GM18499 (cell line): Measurements from ENCODE around the gene COL5A1.

ENCODE experiments used
- ATAC-seq: cut with Tn5 transposase; IDR thresholded peaks from one replicate; pipeline ENCODE4 v1.9.1; 2021; ENCODE audit warnings: moderate number of reproducible peaks; ENCODE audit not compliant: insufficient read depth, unreplicated experiment

Gene COL5A1

DNA sequence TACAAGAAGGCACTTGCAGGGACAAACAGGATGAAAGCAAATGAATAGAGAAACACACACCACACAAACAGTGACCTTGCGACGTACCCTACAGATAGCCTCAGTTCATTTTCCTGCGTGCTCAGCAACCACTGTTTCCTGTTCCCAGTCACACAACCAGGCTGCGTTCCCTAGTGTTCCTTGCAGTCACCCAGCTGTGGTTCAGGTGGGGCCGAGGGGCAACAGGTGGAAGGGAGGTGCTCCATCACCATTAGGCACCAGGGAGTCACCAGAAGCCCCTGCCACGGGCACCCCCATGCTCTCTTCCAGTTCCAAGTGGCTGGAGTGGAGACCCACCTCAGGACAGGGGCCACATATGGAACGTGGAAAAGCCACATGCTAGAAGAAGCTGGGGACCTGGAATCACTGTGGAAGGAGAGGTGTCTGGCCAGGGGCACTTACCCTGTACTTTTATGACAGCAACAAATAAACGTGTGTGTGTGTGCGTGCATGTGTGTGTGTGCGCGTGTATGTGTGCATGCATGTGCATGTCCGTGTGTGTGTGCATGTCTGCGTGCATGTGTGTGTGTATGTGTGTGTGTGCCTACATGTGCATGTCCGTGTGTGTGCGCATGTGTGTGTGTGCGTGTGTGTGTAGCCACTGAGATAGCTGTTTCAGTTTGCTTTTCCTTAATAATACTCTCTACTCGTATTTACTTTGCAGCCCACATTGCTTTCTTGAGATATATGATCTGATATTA, 220.2 kb downstream of the COL5A1 start:
- no peak for ATAC-seq

DNA sequence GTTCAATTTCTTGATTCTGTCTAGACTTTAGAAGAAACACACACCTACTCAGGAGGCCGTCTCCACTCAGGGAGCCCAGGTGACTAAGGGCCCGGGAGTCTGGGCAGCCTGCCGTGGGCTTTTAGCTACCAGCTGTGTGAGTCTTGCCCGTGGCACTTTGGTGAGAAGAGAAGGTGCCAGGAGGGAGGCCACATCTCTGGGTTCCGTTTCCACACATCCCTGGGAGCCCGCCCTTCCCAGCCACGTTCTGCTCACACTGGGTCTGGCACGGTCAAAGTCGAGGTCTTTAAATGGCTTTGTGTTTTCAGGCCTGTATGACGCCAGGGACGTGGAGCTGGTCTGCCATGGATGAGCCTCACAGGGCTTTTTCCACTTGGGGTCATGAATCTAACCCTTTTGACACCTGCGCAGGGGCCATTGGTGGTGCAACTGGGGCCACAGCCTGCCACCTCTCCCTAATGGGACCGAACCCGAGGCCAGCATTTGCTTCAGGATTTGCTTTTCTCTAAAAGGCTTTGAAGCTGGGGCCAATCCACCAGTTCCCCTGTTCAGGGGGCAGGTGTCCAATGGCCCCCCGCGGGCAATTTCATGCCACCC, 221.8 kb downstream of the COL5A1 start:
- ATAC-seq, result no peak

DNA sequence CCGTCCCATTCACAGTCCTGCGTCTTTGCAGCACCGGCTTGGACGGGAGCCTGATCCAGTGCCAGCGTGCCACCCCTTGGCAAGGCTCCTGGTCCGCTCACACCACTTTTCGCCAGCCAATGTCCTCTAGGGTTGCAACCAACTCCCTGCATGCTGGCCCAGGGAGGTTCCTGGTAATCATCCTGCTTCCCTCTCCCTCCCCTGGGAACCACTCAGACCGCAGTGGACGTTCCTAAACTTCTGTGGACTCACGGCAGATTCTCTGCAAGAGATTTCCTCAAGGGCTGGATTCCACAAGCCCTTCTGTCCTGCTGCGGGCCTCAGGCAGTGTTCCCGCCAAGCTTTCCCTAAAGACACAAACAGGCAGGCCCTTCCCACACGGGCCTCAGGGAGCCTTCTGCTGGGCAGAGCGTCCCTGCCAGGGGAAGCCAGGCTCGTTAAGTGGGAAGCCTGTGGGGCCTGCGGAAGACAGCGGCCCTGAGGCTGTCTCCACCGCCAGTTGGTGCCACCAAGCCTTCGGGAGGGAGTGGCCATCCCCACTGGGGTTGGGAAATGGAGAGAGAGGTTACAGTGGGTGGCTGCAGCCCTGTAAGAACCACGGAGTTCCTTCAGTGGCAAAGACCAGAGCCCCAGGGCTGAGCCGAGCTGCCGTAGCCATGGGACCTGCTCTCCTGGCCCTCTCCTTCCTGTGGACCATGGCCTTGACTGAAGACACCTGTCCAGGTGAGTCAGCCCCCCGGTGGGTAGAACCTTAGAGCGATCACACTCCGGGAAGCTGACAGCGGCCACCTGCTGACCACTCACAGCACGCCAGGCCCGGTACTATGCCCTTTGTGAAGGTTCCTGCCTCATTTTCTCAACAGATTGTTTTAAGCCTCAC, 222.6 kb downstream of the COL5A1 start:
- no peak for ATAC-seq

DNA sequence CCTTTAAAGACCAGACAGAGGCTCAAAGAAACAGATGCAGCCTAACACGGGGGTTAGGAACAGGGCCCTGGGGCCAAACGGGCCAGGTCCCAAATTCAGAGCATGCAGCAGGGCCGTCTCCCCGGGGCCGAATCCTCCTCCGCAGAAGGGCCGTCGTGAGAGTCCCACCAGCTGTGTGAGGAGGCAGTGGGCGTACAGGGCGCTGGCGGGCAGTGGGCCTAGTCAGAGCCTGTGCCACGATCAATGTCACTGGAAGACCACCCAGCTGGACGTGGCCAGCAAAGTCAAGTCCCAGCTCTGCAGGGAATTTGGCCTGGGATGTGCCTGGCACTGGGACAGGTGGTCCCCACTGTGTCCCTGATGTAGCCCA, 223.2 kb downstream of the COL5A1 start:
- ATAC-seq, result no peak

DNA sequence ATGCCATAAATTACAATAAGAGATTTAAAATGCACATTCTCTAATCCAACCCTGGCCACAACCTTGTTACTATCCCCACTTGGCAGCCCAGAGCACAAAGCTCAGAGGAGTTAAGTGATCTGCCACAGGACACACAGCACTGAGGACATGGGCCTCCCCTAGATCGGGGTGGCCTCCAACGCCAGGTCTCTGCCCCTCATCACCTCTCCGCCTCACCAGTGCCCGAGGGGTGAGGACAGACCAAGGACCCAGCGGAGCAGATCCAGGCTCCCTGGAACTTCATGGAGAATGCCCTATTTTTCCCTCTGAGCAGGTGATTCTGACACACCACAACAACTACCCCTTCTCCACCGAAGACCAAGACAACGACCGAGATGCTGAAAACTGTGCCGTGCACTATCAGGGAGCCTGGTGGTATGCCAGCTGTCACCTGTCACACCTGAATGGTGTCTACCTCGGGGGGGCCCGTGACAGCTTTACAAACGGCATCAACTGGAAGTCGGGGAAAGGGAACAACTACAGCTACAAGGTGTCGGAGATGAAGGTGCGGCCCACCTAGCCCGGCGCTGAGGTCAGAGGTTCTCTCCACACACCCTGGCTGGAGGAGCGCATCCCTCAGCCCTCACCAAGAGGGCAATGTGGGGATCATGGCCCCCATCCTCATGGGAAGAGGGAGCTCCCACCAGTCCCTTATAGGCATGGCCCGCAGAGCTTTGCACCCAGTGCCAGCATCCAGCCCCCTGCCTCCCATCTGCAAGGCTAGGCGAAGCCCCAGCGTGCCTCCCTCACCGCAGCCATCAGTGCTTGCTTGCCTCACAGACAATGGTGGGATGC, 226.5 kb downstream of the COL5A1 start:
- ATAC-seq, result no peak

DNA sequence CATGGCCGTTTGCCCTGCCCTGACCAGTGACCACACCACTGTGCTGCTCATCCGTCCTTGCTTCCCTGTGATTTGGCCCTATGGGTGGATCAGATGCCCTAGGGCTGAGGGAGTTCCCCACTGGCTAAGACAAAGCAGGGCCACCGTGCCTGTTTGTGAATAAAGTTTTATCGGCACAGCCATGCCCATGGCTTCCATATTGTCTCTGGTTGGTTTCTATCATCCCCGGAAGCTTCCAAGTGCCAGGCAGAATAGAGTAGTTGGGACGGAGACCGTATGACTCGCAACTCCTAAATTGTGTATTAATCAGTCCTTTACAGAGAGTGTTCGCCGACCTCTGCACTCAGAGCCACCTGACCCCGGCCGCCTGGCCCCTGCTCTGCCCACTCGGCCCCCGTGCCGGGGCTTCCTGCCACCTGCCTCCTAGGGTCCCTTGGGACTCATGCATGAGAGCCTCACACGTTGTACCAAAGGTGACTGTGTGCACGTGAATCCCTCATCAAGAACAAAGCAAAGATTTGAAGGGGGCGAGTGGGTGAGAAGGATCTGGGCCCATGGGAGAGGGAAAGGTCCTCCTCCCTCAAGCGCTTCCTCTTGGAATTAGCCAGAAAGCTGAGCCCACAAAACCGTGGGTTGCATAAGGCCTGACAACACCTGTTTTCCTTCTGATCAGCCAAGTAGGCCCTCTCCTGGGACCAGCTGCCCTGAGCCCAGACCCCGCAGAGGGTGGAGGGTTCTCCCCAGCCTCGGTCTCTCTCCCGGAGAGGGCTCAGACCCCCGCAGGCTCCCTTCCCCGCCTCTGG, 227.3 kb downstream of the COL5A1 start:
- no peak for ATAC-seq

DNA sequence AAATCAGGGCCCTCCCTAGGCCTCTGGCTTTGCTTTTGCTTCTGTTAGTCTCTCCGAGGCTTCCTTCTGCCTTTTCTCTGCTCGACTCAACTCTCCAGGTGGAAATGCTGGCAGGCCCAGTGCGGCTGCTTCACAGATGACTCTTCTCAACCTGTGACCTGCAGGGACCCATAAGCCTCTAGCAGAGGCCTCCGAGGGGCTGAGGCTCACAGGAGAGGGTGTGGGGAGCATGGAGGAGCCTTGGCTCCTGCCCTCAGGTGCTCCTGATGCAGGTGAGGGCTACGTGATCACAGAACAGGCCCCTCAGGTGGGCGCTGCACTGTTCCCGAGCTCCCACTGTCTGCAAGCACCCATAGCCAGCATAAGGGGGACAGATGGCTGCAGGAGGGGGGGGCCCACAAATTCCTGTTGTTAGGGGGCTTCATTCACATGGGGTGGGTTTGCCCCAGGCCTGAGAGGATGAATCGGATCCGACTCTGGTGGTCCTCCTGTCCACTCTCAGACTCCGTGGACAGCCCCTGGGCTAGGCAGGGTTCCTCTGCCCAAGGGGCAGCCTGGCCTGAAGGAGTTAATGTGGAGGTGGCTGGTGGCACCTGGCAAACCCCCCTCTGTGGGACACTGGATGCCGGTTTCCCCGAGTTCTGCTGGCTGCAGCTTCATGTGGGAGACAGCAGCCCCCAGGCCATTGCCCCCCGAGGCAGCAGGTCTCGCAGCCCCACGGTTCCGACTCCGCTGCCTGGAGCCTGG, 228.1 kb downstream of the COL5A1 start:
- no peak for ATAC-seq

DNA sequence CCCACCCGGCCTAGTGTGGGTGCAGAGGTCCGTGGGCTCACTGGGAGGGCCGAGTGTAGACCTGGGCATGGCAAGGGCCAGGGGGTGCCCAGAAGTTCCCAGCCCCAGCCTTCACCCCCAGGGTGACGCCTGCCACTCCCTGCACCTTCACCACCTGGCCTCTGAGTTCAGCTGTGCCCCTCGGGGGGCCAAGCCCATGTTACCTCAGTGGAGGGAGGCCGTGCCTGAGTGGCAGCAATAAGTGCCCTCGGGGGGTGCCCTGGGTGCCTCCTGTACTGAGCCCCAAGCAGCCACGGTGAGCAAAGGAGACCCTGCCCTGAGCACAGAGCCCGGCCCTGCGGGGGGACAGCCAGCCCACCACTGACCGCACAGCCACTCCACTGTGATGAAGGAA, 228.7 kb downstream of the COL5A1 start:
- no peak for ATAC-seq

DNA sequence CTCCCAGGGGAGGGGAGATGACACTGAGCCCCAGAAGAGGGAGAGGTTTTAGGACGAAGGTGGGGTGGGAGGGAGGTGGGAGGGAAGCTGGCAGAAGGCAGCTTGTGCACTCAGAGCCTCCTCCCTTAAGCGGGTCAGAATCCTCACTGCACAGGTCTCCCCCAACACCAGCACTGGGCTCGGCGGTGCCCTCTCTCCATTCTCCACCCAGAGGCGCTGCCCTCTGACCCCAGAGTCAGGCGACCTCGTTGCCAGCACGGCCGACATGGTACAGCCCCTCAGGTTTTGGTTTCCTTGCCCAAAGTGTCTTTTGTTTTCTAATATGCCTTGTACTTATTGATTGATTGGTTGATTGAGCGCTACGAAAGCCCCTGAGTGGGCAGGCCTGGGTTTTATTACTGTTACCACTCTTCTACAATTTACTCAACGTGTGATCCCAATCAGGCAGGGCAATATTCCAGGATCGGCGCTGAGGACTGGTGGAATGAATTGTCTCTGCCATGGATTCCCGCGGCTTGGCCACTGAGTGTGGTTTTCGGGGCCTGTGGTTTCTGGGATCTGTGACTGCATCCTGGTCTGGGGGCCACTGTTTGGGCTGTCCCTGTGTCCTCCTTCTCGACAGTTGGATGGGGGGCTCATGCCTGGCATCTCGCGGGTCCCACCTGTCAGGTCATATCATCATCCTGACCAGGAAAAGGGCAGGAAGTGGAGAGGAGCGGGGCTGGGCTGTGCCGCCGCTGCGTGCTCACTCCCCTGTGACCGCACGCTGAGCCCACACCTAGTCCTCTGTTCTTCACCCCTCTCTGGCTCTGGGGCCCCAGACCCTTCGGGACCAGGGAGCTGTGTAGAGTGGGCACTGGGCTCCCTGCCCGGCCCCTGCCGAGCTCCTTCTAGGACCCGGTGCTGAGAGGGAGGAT, 229.4 kb downstream of the COL5A1 start:
- no peak for ATAC-seq

DNA sequence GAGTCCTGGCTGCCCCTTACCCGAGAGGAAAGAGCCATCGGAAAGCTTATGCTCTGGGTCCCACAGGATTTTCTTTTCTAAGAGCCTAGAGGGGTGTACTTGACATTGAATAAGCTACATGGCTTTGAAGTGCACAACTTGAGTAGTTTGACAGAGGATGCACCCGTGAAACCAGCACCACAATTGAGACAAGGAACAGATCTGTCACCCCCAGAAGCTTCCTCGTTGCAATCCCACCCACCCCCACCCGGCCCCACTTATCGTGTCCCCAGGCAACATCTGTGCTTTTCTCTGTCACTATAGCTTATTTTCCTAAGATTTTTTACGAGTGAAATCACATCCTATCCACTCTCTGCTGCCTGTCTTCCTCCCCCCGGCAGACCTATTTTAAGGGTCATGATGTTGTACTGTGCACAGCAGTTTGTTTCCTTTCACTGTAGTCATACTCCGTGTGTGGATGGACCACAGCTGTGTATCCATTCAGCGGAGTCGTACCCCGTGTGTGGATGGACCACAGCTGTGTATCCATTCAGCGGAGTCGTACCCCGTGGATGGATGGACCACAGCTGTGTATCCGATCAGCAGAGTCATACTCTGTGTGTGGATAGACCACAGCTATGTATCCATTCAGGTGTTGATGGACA, 230.2 kb downstream of the COL5A1 start:
- no peak for ATAC-seq

DNA sequence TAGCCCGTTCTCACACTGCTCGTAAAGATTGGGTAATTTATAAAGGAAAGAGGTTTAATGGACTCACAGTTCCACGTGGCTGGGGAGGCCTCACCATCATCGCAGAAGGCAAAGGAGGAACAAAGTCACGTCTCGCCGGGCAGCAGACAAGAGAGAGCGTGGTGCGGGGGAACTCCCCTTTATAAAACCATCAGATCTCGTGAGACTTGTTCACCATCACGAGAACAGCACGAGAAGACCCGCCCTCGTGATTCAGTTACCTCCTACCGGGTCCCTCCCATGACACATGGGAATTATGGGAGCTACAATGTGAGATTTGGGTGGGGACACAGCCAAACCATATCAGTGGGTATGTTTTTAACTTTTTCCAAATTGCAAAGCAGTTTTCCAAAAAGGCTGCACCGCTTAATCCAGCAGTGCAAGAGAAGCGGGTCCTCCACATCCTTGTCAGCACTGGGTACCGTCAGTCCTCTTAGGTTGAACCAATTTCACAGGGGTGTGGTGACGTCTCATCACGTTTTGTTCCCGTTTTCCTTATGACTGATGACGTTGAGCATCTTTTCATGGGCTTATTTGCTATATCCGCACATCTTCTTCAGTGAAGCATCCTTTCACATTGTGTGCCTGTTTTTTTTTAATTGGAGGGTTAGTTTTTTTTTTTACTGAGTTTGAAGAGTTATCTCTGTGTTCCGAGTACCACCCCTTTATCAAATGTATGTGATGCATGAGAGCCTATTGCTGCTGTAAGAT, 231.1 kb downstream of the COL5A1 start:
- ATAC-seq, result no peak

DNA sequence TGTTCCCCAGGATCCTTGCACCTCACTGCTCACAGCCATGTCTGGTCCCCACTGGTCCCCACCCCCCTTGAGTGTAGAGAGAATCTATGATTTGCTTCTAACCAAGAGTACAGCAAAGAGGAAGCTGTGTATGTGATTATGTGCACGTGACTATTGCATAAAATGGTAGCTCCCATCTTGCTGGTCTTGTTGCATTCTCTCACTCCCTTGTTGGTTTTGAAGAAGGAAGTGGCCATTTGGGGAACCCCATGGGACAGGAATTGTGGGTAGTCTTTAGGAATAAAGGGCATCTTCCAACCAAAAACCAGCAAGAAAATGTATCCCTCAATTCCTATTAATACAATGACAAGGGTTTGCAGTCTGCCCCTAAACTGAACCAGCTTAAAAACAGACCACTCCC, 233.8 kb downstream of the COL5A1 start:
- no peak for ATAC-seq

DNA sequence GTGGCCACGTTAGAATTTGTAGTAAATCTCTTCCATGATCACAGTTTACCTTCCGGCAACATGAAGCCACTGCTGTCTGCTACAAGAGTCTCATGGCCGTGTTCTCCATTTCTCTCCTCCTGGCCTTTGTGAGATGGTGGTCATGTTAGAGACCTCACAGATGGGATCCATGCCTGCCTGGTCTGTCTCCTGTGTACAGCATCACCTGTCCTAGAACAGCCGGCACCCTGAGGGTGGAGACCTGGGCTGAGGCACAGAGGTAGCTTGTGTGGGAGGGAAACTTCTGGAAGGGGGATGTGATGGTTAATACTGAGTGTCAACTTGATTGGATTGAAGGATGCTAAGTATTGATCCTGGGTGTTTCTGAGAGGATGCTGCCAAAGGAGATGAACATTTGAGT, 235.9 kb downstream of the COL5A1 start:
- ATAC-seq, result no peak

DNA sequence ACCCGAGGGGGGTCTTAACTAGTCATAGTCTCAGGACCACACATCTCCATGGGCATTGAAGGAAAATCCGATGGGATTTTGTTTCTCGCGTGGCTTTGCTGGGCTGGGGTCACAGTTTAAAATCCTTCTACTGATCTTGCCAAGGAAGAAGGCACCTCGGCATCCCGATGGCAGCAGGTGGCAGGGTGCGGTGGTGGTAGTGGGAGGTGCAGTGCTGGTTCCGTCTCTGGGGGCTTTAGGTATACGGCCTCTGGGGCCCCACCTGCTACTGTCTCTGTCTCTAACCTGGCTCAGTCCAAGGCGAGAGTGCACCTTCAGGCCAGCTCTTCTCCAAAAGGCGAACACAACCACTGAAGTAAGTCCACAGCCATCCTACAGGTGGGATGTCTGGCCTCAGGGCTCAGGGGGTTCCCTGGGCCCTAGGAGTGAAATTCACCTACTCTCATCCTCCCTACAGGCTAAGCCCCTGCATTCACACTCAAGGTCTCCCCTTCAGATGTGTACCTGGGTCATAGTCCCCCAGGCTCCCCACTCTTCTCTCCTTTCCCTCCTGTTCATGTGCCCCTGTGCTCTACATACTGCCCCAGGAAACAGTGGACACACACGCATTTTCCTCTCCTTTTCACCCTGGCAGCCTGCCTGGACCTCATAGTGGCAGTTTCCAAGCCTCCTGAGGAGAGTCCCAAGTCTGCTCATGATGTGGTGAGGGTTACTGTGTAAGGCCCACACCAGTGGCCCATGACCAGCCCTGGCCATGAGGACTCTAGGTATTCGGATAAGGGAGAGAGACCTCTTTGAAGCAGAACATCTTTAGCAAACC, 238.3 kb downstream of the COL5A1 start:
- no peak for ATAC-seq

DNA sequence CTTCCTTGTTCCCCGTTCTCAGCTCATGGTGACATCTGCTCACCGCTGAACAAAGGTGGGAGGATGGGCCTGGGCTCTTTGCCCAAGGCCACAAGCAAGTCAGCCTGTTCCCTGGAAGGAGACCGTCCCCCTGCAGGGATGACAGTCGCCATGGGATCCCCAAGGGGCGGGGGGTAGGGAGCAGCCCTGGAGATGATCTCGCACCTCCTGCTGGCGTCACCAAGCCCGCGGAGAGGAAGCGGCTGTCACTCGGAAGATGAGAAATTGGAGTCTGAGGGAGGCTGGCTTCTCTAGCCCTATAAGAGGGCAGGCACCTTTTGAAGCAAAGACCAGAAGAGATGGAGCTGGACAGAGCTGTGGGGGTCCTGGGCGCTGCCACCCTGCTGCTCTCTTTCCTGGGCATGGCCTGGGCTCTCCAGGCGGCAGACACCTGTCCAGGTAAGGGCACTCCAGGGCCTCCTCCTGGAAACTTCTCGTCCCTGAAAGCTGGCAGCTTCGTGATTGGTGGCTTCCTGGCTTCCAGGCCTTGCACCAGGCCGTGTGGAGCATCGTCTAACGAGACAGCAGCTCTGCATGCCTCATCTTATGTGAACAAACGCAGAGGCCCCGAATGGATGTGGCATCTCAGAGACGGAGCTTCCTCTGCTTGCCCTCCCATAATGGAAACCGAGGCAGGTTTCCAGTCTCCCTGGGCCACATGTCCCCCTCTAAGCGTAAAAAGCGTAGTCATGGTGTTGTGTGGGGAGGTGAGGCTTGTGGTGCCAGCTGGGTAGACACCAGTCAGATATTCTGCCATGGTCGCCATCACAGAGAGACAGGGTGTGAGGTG, 239.1 kb downstream of the COL5A1 start, which contains the start of gene FCN2:
Gene FCN2 (plus strand): TSS at position 327 of the 829 bp plus-strand sequence. CDS start 12 bp downstream, at position 339.
- ATAC-seq, result no peak
